ENCODE measurements around the gene RAB12. TPM values are rescaled to one million over a fixed set of nuclear protein-coding genes. Genes with fewer than 3 reads are reported as not detected.

Gene RAB12
- total and polyA plus RNA-seq, 4 experiments from 2014 or later, result 0.11 to 20.8 (median 10.5) TPM

DNA sequence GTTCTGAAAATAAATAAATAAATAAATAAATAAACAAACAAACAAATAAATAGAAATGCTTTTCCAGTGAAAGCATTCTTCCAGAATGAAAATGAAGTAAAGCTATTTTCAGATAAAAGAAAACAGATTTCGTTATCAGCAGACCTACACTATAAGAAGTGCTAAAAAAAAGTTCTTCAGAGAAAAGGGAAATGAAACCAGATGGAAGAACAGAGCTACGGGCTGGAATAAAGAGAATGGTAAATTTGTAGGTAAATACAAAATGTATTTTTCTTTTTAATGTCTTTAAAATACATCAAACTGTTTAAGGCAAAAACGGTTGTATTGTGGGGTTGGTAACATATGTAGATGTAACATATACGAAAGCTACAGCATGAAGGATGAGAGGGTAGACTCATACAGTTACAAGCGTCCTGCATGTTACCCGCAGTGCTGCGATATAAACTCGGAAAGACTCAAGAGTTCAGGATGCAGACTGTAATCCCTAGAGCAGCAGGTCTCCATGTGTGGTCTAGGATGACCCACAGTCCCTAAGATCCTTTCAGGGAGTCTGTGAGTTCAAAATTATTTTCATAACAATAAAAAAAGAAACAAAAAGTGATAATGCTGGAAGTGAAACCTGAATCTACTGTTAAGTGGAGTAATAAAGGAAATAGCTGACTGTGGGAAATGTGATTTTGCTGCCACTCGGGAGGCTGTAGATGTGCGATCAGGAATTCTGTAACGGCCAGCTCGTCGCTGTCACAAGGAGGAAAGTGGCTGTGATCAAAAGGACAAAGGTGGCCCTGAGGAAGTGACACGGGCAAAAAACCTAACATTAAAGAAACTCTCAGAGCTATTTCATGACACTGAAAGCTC is 5.3 kb upstream of the RAB12 start:
- peaks cover 0 to 6% of the 10 kb centered on the region in 2 donors for H3K36me3 Mint-ChIP-seq
- peaks cover 8% of the 10 kb centered on the region for H3K27me3 ChIP-seq (ENCODE audit: insufficient read depth, low read length)
- H3K9me3 ChIP-seq (ENCODE audit: control insufficient read depth in 1 of 2, low read length in 2 of 2), result no peaks in the 10 kb centered on the region
- no peaks in the 10 kb centered on the region for H3K36me3 ChIP-seq (ENCODE audit: insufficient read depth, low read length)
- H3K4me1 Mint-ChIP-seq, result peaks cover 3 to 18% (median 8%) of the 10 kb centered on the region in 4 donors
- peak overlapping the region; percentile 31 to 85 (median 72) for H3K4me3 Mint-ChIP-seq
- no peak overlapping the region for H3K27ac ChIP-seq (ENCODE audit: low read depth, low read length)
- intact Hi-C loops (cut with micrococcal nuclease), result loop anchor here (10.0 kb wide), 1 partner anchor 659 kb away; no protein-coding TSS in a partner anchor
- peak overlapping the region in 4 of 7 donors; percentile 1 to 73 (median 55) for H3K27ac Mint-ChIP-seq
- peaks cover 15 to 18% of the 10 kb centered on the region in 2 donors for H3K27me3 Mint-ChIP-seq
- H3K4me3 ChIP-seq (ENCODE audit: low read length in 2 of 2), result no peak overlapping the region
- peaks cover 0 to under 1% (median 0%) of the 10 kb centered on the region in 8 donors for H3K9me3 Mint-ChIP-seq
- ChIA-PET POLR2A (ENCODE audit: partially characterized antibody) (no interaction called here), CTCF (ENCODE audit: partially characterized antibody) (no interaction called here)
- peaks cover 8% of the 10 kb centered on the region for H3K4me1 ChIP-seq (ENCODE audit: insufficient read depth, low read length)
- no peak for DNase-seq

DNA sequence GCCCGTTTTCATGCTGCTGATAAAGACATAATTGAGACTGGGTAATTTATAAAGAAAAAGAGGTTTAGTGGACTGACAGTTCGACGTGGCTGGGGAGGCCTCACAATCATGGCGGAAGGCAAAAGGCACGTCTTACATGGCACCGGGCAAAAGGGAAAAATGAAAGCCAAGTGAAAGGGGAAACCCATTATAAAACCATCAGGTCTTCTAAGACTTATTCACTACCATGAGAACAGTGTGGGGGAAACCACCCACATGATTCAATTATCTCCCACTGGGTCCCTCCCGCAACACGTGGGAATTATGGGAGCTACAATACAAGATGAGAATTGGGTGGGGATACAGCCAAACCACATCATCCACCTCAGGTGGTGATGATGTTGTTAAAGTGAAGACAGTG is 3.3 kb upstream of the RAB12 start:
- H3K36me3 ChIP-seq (ENCODE audit: insufficient read depth, low read length), result no peaks in the 10 kb centered on the region
- no peak overlapping the region for H3K27ac ChIP-seq (ENCODE audit: low read depth, low read length)
- peaks cover 8% of the 10 kb centered on the region for H3K27me3 ChIP-seq (ENCODE audit: insufficient read depth, low read length)
- DNase-seq, result no peak
- peaks cover 0 to 13% of the 10 kb centered on the region in 2 donors for H3K36me3 Mint-ChIP-seq
- ChIA-PET CTCF (ENCODE audit: partially characterized antibody) (no interaction called here), POLR2A (ENCODE audit: partially characterized antibody) (no interaction called here)
- peaks cover 15 to 18% of the 10 kb centered on the region in 2 donors for H3K27me3 Mint-ChIP-seq
- H3K9me3 ChIP-seq (ENCODE audit: control insufficient read depth in 1 of 2, low read length in 2 of 2), result no peaks in the 10 kb centered on the region
- H3K4me3 ChIP-seq (ENCODE audit: low read length in 2 of 2), result no peak overlapping the region
- H3K4me1 Mint-ChIP-seq, result peaks cover 6 to 26% (median 17%) of the 10 kb centered on the region in 4 donors
- intact Hi-C loops (cut with micrococcal nuclease), result loop anchor here (10.0 kb wide), 1 partner anchor 661 kb away; no protein-coding TSS in a partner anchor
- no peak overlapping the region for H3K4me3 Mint-ChIP-seq
- H3K9me3 Mint-ChIP-seq, result peaks cover 0 to 2% (median 0%) of the 10 kb centered on the region in 8 donors
- peaks cover 15% of the 10 kb centered on the region for H3K4me1 ChIP-seq (ENCODE audit: insufficient read depth, low read length)
- H3K27ac Mint-ChIP-seq, result peak overlapping the region in 2 of 7 donors; percentile 25 to 34

GRCh38 chr18:8607776-8608742 is 1.2 kb upstream of the RAB12 start:
- peak overlapping the region in 1 of 2 donors; percentile 48 for H3K4me3 ChIP-seq (ENCODE audit: low read length in 2 of 2)
- no peaks in the 10 kb centered on the region for H3K9me3 ChIP-seq (ENCODE audit: control insufficient read depth in 1 of 2, low read length in 2 of 2)
- H3K36me3 ChIP-seq (ENCODE audit: insufficient read depth, low read length), result no peaks in the 10 kb centered on the region
- intact Hi-C loops (cut with micrococcal nuclease), result loop anchor here (2.0 to 10.0 kb wide), 4 partner anchors 97 to 1305 kb away; partner anchors contain the start of genes MTCL1 and PPP4R1
- H3K9me3 Mint-ChIP-seq, result peaks cover 0 to 2% (median 0%) of the 10 kb centered on the region in 8 donors
- H3K4me1 Mint-ChIP-seq, result peaks cover 25 to 45% (median 36%) of the 10 kb centered on the region in 4 donors
- H3K36me3 Mint-ChIP-seq, result peaks cover 0 to 23% of the 10 kb centered on the region in 2 donors
- peaks cover 35% of the 10 kb centered on the region for H3K4me1 ChIP-seq (ENCODE audit: insufficient read depth, low read length)
- peak overlapping the region; percentile 54 for H3K27ac ChIP-seq (ENCODE audit: low read depth, low read length)
- H3K27ac Mint-ChIP-seq, result peak overlapping the region; percentile 84 to 96 (median 93)
- no peak for DNase-seq
- ChIA-PET CTCF (ENCODE audit: partially characterized antibody) (interaction anchor here (1.9 to 2.0 kb wide), 2 partner anchors 8 to 17 kb away, joined by 5 to 6 read pairs; no protein-coding TSS in a partner anchor), POLR2A (ENCODE audit: partially characterized antibody) (interaction anchor here (1.6 kb wide), 1 partner anchor 1918 kb away, joined by 4 read pairs; the partner anchor contains the start of gene NAPG)
- peak overlapping the region; percentile 88 to 96 (median 92) for H3K4me3 Mint-ChIP-seq
- peaks cover 4% of the 10 kb centered on the region for H3K27me3 ChIP-seq (ENCODE audit: insufficient read depth, low read length)
- H3K27me3 Mint-ChIP-seq, result peaks cover 5 to 7% of the 10 kb centered on the region in 2 donors

DNA sequence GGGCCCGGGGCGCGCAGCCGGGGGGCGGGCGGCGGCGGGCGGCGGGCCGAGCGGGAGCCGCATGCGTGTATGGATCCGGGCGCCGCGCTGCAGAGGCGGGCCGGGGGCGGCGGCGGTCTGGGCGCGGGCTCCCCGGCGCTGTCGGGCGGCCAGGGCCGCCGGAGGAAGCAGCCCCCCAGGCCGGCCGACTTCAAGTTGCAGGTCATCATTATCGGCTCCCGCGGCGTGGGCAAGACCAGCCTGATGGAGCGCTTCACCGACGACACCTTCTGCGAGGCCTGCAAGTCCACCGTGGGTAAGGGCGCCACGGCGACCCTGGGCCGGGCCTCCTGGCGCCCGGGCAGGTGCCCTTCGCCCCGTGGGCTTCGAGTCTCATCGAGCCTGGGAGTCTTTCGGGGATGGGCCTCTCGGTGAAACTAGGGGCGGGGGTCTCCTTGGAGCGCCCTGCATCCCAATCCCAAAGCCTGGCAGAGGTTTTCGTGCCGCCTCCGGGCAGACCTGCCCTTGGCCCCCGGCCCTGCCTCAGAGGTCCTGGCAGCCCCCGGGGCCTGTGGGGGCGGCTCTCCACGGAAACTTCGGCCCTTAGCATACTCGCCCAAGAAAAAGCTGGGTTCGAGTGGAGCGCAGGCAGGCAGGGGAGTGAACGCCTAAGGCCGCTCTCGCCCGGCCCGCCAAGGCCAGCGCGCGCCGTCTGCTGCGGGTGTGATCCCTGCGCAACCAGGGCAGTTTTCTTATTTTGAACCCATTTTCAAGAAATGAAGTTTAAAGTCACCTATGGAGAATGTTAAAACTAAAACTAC is 622 bp downstream of the RAB12 start:
- Histone ChIP-seq H3K9me3 (ENCODE audit: control insufficient read depth in 1 of 2, low read length in 2 of 2) (no peaks in the 10 kb centered on the region), H3K36me3 (ENCODE audit: insufficient read depth, low read length) (no peaks in the 10 kb centered on the region), H3K27me3 (ENCODE audit: insufficient read depth, low read length) (no peaks in the 10 kb centered on the region), H3K4me1 (ENCODE audit: insufficient read depth, low read length) (peaks cover 51% of the 10 kb centered on the region), H3K27ac (ENCODE audit: low read depth, low read length) (peak overlapping the region; percentile 71), H3K4me3 (ENCODE audit: low read length in 2 of 2) (peak overlapping the region; percentile 83 to 89)
- Mint-ChIP-seq H3K4me1 (peaks cover 34 to 59% (median 49%) of the 10 kb centered on the region in 4 donors), H3K27ac (peak overlapping the region; percentile 69 to 92 (median 84)), H3K27me3 (peaks cover 1 to 4% of the 10 kb centered on the region in 2 donors), H3K36me3 (peaks cover 0 to 25% of the 10 kb centered on the region in 2 donors), H3K4me3 (peak overlapping the region; percentile 86 to 96 (median 90)), H3K9me3 (peaks cover 0 to 2% (median 0%) of the 10 kb centered on the region in 8 donors)
- ChIA-PET POLR2A (ENCODE audit: partially characterized antibody) (interaction anchor here (1.0 to 1.6 kb wide), 4 partner anchors 95 to 1916 kb away, joined by 3 to 4 read pairs (median 3); partner anchors contain the start of gene NAPG), CTCF (ENCODE audit: partially characterized antibody) (interaction anchor here (1.2 to 2.0 kb wide), 3 partner anchors 9 to 15 kb away, joined by 5 to 7 read pairs (median 6); no protein-coding TSS in a partner anchor)
- DNase-seq, result peak in 4 of 5 donors; percentile 3 to 23 (median 8)
- intact Hi-C loops (cut with micrococcal nuclease), result loop anchor here (2.0 to 10.0 kb wide), 5 partner anchors 95 to 1303 kb away; partner anchors contain the start of genes MTCL1, PPP4R1 and RALBP1

GRCh38 chr18:8610459-8610851 is 1.2 kb downstream of the RAB12 start:
- H3K27me3 ChIP-seq (ENCODE audit: insufficient read depth, low read length), result no peaks in the 10 kb centered on the region
- POLR2A ChIA-PET (ENCODE audit: partially characterized antibody), result no interaction called here
- Mint-ChIP-seq H3K27ac (peak overlapping the region; percentile 69 to 92 (median 84)), H3K9me3 (peaks cover 0 to 2% (median 0%) of the 10 kb centered on the region in 8 donors), H3K36me3 (peaks cover 0 to 27% of the 10 kb centered on the region in 2 donors), H3K4me3 (peak overlapping the region; percentile 86 to 96 (median 90)), H3K4me1 (peaks cover 36 to 65% (median 55%) of the 10 kb centered on the region in 4 donors), H3K27me3 (peaks cover 1 to 4% of the 10 kb centered on the region in 2 donors)
- H3K27ac ChIP-seq (ENCODE audit: low read depth, low read length), result peak overlapping the region; percentile 71
- peak in 3 of 5 donors; percentile 7 to 56 (median 18) for DNase-seq
- peak overlapping the region; percentile 83 to 89 for H3K4me3 ChIP-seq (ENCODE audit: low read length in 2 of 2)
- CTCF ChIA-PET (ENCODE audit: partially characterized antibody), result no interaction called here
- H3K4me1 ChIP-seq (ENCODE audit: insufficient read depth, low read length), result peaks cover 55% of the 10 kb centered on the region
- H3K9me3 ChIP-seq (ENCODE audit: control insufficient read depth in 1 of 2, low read length in 2 of 2), result no peaks in the 10 kb centered on the region
- intact Hi-C loops (cut with micrococcal nuclease), result loop anchor here (10.0 kb wide), 1 partner anchor 864 kb away; the partner anchor contains the start of gene RALBP1
- no peaks in the 10 kb centered on the region for H3K36me3 ChIP-seq (ENCODE audit: insufficient read depth, low read length)

All from CD4-positive, alpha-beta memory T cell (primary cell).